HepG2 (cell line): ENCODE measurements around the gene FAM110A. TPM values are rescaled to one million over a fixed set of nuclear protein-coding genes. Genes with fewer than 3 reads are reported as not detected.

Source experiments
- ARID3A ChIP-seq: IDR thresholded peaks from 2 replicates; pipeline ENCODE4 v1.6.1; 2012; ENCODE audit warnings: low read depth, low read length, improper control_type of control experiment
- BHLHE40 ChIP-seq: IDR thresholded peaks from 2 replicates; pipeline ENCODE4 v1.6.1; 2011; ENCODE audit warnings: low read length, improper control_type of control experiment
- DR1 ChIP-seq: sonication (generic); formaldehyde crosslinking; IDR thresholded peaks from 2 replicates; pipeline ENCODE4 v1.8.0; 2021; ENCODE audit warnings: mild to moderate bottlenecking, missing genetic modification reagents, inconsistent platforms
- EP300 ChIP-seq, 3 experiments: sonication (generic) in 1 of 3; formaldehyde crosslinking in 1 of 3; IDR thresholded peaks; 2 replicates each; pipeline versions ENCODE4 v1.5.1 to v1.6.1; 2011 to 2020; ENCODE audit warnings: low read depth in 2 of 3, low read length in 2 of 3, borderline replicate concordance in 1 of 3, improper control_type of control experiment in 1 of 3, mild to moderate bottlenecking in 1 of 3, missing genetic modification reagents in 1 of 3, moderate library complexity in 1 of 3
- GMEB1 ChIP-seq: sonication (generic); formaldehyde crosslinking; IDR thresholded peaks from 2 replicates; pipeline ENCODE4 v1.5.1; 2020; ENCODE audit warnings: missing genetic modification reagents, mild to moderate bottlenecking, borderline replicate concordance
- GTF2F1 ChIP-seq: fragments of 150-350 bp; IDR thresholded peaks from 2 replicates; pipeline ENCODE4 v1.6.1; 2014; ENCODE audit warnings: low read length
- HDAC6 ChIP-seq: fragments of 200-600 bp; sonication (generic); IDR thresholded peaks from 2 replicates; pipeline ENCODE4 v1.7.0; 2017; ENCODE audit warnings: mild to moderate bottlenecking, antibody characterized with exemption, low read length, low read depth
- KDM5A ChIP-seq: fragments of 200-600 bp; sonication (generic); IDR thresholded peaks from 2 replicates; pipeline ENCODE4 v1.7.0; 2018; ENCODE audit warnings: antibody characterized with exemption, mild to moderate bottlenecking, low read length, borderline replicate concordance
- MAZ ChIP-seq, 2 experiments: sonication (generic) in 1 of 2; formaldehyde crosslinking in 1 of 2; IDR thresholded peaks; 2 replicates each; pipeline versions ENCODE4 v1.5.0 to v1.6.1; 2012 to 2020; ENCODE audit warnings: low read depth in 2 of 2, mild to moderate bottlenecking in 2 of 2, borderline replicate concordance in 1 of 2, improper control_type of control experiment in 1 of 2, low read length in 1 of 2, missing genetic modification reagents in 1 of 2, moderate library complexity in 1 of 2
- MXD3 ChIP-seq: IDR thresholded peaks from 2 replicates; pipeline ENCODE4 v1.6.1; 2016; ENCODE audit warnings: mild to moderate bottlenecking, missing biosample characterization, missing genetic modification reagents
- PLRG1 ChIP-seq: fragments of 450-650 bp; conservative IDR thresholded peaks from 2 replicates; pipeline ENCODE4 v1.6.1; 2016
- RCOR2 ChIP-seq: IDR thresholded peaks from 2 replicates; pipeline ENCODE4 v1.6.1; 2016; ENCODE audit warnings: missing biosample characterization, missing genetic modification reagents
- REXO4 ChIP-seq: sonication (generic); formaldehyde crosslinking; IDR thresholded peaks from 2 replicates; pipeline ENCODE4 v1.8.0; 2022; ENCODE audit warnings: missing genetic modification reagents, mild to moderate bottlenecking, borderline replicate concordance
- RXRA ChIP-seq: sonication (generic); formaldehyde crosslinking; IDR thresholded peaks from 2 replicates; pipeline ENCODE4 v1.5.1; 2020; ENCODE audit warnings: missing genetic modification reagents
- SALL1 ChIP-seq: sonication (generic); formaldehyde crosslinking; IDR thresholded peaks from 2 replicates; pipeline ENCODE4 v1.8.0; 2022; ENCODE audit warnings: mild to moderate bottlenecking, missing genetic modification reagents
- SCMH1 ChIP-seq: sonication (generic); formaldehyde crosslinking; IDR thresholded peaks from 2 replicates; pipeline ENCODE4 v1.9.0; 2021; ENCODE audit warnings: missing genetic modification reagents, mild to moderate bottlenecking, borderline replicate concordance
- SMAD1 ChIP-seq: sonication (generic); formaldehyde crosslinking; IDR thresholded peaks from 2 replicates; pipeline ENCODE4 v1.4.0; 2020; ENCODE audit warnings: missing genetic modification reagents, low read depth, mild to moderate bottlenecking, borderline replicate concordance
- SP140L ChIP-seq: sonication (generic); formaldehyde crosslinking; IDR thresholded peaks from 2 replicates; pipeline ENCODE4 v1.4.0; 2020; ENCODE audit warnings: missing genetic modification reagents, borderline replicate concordance
- TBP ChIP-seq: sonication (generic); formaldehyde crosslinking; IDR thresholded peaks from 2 replicates; pipeline ENCODE4 v1.5.0; 2020; ENCODE audit warnings: missing genetic modification reagents
- TMF1 ChIP-seq: sonication (generic); formaldehyde crosslinking; IDR thresholded peaks from 2 replicates; pipeline ENCODE4 v1.8.1; 2022; ENCODE audit warnings: low read depth, missing genetic modification reagents
- ZBTB21 ChIP-seq: sonication (generic); formaldehyde crosslinking; IDR thresholded peaks from 2 replicates; pipeline ENCODE4 v1.4.0; 2020; ENCODE audit warnings: missing genetic modification reagents
- ZNF180 ChIP-seq: sonication (generic); formaldehyde crosslinking; IDR thresholded peaks from 2 replicates; pipeline ENCODE4 v1.4.0; 2020; ENCODE audit warnings: low read depth, missing genetic modification reagents, borderline replicate concordance
- ZNF569 ChIP-seq: sonication (generic); formaldehyde crosslinking; IDR thresholded peaks from 2 replicates; pipeline ENCODE4 v1.5.0; 2020; ENCODE audit warnings: mild to moderate bottlenecking, missing genetic modification reagents, moderate library complexity, borderline replicate concordance
- ZNF878 ChIP-seq: sonication (generic); formaldehyde crosslinking; IDR thresholded peaks from 2 replicates; pipeline ENCODE4 v1.8.1; 2023; ENCODE audit warnings: mild to moderate bottlenecking, missing genetic modification reagents, moderate library complexity
- polyA plus RNA-seq, 8 experiments: library from polyadenylated mRNA; depleted of rRNA in 3 of 8; stranded (reverse) in 7 of 8; unstranded in 1 of 8; fragments of >200 nt; fragmentation: Illumina TruSeq in 4 of 8; extraction: Trizol in 4 of 8; gene quantifications; 2 replicates each; pipeline versions ENCODE4 v1.2.1 to v1.2.3, GENCODE V29; 2011 to 2016; ENCODE audit warnings: low read depth in 4 of 8, missing spikeins in 1 of 8, mixed read lengths in 1 of 8; ENCODE audit not compliant: insufficient read depth in 1 of 8
- total RNA-seq, 5 experiments: library from RNA; depleted of rRNA; stranded (reverse); fragments of >200 nt; fragmentation: Illumina TruSeq; extraction: Trizol; gene quantifications; 2 replicates each; pipeline ENCODE4 v1.2.3, GENCODE V29; 2016; ENCODE audit warnings: low read depth in 1 of 5

FAM110A gene
- total and polyA plus RNA-seq, 2 of the 13 experiments (the other 11 are each of a cell fraction or from before 2014, with no cell fraction given) = 1.9 TPM

- TF ChIP-seq GTF2F1 (no peak), BHLHE40 (peak; percentile 95), SP140L (CRISPR knock-in tag) (0 out of 2 replicates have a peak, but pooled peaks have one; percentile 31), REXO4 (CRISPR knock-in tag) (no peak), EP300 (IDR thresholded peaks at IDR 0.05; ENCODE audit: low read depth in 2 of 2, low read length in 2 of 2) (no peak; a peak in 1 of 4 replicates), EP300 (CRISPR knock-in tag; IDR thresholded peaks at IDR 0.05; ENCODE audit: borderline replicate concordance) (no peak), SMAD1 (peak; percentile 75; the same call in 1 of the 2 replicates), DR1 (CRISPR knock-in tag) (peak; percentile 34; the same call in 1 of the 2 replicates), KDM5A (no peak), ARID3A (no peak), TBP (CRISPR knock-in tag) (0 out of 2 replicates have a peak, but pooled peaks have one; percentile 65), ZNF180 (no peak), TMF1 (CRISPR knock-in tag) (peak; percentile 84), ZNF878 (CRISPR knock-in tag) (peak; percentile 92), RXRA (CRISPR knock-in tag) (peak; percentile 69; the same call in 1 of the 2 replicates), RCOR2 (CRISPR knock-in tag) (no peak), SALL1 (peak; percentile 59), ZBTB21 (CRISPR knock-in tag) (no peak), PLRG1 (no peak), HDAC6 (no peak), SCMH1 (no peak), GMEB1 (CRISPR knock-in tag) (peak; percentile 75; the same call in 1 of the 2 replicates), MXD3 (CRISPR knock-in tag) (peak; percentile 94), MAZ (IDR thresholded peaks at IDR 0.05; ENCODE audit: borderline replicate concordance, low read depth, low read length) (peak; percentile 96), MAZ (CRISPR knock-in tag; IDR thresholded peaks at IDR 0.05; ENCODE audit: low read depth) (peak; percentile 98), ZNF569 (CRISPR knock-in tag) (no peak)
These were observed at the start of gene FAM110A (continued) for GRCh38 chr20:833450-834150.
